ENCODE measurements around the gene TIMELESS.
"Not testable (repeated sequence)": the region's sequence is repeated elsewhere in the genome, so short reads cannot be mapped to it uniquely, and the experiment has no call there.

The TIMELESS gene, protein sequence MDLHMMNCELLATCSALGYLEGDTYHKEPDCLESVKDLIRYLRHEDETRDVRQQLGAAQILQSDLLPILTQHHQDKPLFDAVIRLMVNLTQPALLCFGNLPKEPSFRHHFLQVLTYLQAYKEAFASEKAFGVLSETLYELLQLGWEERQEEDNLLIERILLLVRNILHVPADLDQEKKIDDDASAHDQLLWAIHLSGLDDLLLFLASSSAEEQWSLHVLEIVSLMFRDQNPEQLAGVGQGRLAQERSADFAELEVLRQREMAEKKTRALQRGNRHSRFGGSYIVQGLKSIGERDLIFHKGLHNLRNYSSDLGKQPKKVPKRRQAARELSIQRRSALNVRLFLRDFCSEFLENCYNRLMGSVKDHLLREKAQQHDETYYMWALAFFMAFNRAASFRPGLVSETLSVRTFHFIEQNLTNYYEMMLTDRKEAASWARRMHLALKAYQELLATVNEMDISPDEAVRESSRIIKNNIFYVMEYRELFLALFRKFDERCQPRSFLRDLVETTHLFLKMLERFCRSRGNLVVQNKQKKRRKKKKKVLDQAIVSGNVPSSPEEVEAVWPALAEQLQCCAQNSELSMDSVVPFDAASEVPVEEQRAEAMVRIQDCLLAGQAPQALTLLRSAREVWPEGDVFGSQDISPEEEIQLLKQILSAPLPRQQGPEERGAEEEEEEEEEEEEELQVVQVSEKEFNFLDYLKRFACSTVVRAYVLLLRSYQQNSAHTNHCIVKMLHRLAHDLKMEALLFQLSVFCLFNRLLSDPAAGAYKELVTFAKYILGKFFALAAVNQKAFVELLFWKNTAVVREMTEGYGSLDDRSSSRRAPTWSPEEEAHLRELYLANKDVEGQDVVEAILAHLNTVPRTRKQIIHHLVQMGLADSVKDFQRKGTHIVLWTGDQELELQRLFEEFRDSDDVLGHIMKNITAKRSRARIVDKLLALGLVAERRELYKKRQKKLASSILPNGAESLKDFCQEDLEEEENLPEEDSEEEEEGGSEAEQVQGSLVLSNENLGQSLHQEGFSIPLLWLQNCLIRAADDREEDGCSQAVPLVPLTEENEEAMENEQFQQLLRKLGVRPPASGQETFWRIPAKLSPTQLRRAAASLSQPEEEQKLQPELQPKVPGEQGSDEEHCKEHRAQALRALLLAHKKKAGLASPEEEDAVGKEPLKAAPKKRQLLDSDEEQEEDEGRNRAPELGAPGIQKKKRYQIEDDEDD

DNA sequence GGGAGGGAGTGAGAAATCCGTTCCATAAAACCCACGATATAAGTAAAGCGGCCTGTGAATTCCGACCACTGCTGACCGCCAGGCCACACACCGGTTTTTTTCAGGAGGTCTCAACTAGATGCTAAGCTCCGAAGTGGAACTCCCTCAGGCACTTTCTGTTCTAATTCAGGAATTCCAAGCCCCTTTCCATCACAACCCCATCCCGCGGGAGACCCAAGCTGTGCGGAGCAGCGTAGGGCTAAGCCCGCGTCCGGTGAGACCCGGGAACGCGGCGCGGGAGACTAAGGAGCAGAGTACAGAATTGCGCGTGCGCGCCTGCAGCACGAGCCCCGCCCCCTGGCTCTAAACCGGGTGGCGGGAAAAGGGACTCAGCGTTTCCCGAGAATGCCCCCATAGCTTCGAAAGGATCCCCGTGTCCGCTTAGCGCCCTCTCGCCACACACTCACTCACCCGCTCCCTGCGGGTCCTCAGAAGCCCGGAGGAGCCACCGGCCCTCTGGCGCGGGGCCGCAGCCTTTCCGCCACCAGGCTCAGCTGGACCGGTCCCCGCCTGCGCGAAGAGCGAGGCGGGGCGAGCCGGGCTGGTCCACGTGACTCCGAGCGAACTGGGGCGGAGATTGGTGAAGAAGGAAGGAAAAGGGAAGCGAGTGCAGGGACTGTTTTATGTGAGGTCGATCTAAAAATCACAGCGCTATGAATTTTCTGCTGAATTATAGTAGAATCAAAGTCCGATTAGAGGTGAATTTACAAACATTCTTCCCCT is at the start of gene TIMELESS:
TIMELESS (minus strand) TSS at position 567 of the 762 bp plus-strand sequence. CDS start 15,256 bp downstream, outside the sequence.
- peak; percentile 91 for DNase-seq

DNA sequence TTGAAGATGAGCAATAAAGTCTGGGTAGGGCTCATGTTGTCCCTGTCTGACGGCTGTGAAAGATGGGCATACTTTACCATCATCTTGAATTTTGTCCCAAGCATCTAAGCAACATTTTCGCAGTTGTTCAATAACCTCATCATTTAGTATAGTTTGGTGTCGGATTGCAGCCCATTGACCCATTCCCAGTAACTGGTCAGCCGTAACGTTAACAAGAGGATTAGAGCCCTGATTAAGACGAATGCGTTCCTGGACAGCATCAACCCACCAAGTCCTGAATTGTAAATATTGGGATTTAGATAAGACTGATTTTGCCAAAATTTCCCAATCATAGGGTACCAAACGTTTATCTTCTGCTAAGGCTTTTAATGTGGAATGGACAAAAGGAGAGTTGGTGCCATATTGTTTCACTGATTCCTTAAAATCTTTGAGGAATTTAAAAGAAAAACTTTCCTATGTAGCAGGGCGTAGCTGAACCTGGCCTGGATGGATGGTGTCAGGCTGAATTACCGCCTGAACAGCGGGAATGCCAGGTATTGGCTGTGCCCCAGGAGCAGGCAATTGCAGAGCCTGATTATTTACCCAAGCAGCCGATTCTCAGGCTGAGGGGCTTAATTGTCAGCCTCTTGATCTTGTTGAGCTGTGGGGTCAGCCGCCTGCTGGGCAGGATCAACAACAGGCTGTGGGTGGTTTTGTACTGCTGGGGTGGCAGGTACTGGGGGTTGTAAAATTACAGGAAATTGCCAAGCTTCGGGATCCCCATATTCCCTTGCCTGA is 49.1 kb upstream of the TIMELESS start:
- DNase-seq: not testable (repeated sequence)

DNA sequence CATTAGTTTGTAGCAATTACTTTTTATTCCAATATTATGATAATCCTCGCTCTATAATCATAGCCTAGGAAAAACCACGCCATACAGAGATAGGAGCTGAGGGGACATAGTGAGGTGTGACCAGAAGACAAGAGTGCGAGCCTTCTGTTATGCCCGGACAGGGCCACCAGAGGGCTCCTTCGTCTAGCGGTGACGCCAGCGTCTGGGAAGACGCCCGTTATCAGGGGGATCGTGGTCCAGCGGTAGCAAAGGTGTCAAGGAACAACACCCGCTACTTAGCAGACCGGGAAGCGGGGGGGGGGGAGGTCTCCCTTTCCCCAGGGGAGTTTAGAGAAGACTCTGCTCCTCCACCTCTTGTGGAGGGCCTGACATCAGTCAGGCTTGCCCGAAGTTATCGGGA is 47.5 kb upstream of the TIMELESS start:
- DNase-seq: peak; percentile 80

DNA sequence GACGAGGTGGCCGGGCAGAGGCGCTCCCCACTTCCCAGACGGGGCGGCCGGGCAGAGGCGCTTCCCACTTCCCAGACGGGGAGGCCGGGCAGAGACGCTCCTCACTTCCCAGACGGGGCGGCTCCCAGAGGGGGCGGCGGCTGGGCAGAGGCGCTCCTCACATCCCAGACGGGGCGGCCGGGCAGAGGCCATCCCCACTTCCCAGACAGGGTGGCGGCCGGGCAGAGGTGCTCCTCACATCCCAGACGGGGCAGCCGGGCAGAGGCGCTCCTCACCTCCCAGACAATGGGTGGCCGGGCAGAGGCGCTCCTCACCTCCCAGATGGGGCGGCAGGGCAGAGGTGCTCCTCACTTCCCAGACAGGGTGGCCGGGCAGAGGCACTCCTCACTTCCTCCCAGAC is 45.3 kb upstream of the TIMELESS start:
- DNase-seq: not testable (repeated sequence)

- DNase-seq: not testable (repeated sequence)
Observed at GRCh38 chr12:56494106-56494415, 44.8 kb upstream of the TIMELESS start.

DNA sequence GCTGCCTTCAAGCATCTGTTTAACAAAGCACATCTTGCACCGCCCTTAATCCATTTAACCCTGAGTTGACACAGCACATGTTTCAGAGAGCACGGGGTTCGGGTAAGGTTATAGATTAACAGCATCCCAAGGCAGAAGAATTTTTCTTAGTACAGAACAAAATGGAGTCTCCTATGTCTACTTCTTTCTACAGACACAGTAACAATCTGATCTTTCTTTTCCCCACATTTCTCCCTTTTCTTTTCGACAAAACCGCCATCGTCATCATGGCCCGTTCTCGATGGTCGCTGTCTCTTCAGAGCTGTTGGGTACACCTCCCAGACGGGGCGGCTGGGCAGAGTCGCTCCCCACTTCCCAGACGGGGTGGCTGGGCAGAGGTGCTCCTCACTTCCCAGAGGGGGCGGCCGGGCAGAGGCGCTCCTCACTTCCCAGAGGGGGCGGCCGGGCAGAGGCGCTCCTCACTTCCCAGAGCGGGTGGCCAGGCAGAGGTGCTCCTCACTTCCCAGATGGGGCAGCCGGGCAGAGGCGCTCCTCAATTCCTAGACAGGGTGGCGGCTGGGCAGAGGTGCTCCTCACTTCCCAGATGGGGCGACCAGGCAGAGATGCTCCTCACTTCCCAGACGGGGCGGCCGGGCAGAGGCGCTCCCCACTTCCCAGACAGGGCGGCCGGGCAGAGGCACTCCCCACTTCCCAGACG is 44.3 kb upstream of the TIMELESS start:
- not testable (repeated sequence) for DNase-seq

DNA sequence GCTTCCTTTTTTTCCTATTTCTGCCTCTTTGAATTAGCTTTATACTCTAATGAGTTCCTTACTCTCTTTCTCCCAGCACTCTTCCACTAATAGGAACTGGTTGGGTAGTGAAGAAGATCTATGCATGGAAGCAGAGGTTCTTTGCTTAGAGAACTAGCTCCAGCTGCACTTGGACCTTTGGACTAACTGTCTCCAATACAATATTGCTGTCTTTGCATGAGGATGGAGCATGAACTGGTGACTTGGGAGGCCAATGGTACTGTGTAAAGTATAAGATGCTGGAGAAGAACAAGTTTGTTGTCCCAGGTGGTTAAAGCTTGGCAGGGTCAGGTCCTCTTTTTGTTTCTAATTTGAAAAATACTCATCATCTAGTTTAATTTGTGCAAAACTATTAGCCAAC is 41.1 kb upstream of the TIMELESS start:
- no peak for DNase-seq

DNA sequence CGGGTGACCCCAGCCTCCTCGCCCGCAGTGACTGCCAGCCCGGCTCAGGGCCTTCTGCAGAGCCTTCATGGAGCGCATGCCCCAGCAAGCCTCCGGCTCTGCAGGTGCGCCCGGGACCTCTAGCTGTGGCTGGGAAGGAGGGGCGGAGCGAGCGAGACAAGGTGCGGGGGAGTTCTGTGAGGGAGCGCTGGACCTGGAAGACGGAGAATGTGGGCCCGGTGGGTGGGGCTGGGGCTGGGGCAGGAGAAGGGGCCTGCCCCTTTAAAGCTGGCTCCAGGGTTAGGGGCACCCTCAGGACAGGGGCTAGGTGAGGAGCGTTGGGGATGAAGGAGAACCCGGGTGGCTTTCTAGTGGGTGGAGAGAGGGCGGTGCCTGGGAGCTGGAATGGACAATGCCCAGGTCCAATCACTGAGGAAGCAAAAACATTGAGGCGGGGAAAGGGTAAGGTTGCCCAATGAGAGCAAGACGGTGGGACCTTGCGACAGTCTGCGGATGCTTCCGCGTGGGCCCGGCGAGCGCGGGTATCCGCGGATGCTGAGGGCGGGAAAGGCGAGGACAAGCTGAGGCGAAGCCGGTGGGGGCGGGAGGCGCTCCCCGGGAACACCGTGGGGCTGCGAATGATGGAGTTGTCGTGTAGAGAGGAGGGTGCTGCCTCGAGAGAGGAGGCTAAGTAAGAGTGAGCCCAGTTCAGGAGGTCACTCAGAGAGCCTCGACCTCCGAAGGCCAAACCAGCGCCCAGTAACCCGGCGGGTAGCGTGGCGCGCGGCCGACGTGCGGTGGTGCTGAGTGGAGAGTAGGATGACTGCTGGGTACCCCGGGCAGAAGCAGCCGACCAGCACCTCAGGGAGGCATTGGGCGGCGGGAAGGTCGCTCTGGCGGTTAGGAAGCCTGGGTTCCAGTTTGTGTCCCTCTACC is 39.1 kb upstream of the TIMELESS start, which contains the start of gene GLS2:
GLS2 (minus strand) TSS at position 121 of the 915 bp plus-strand sequence; CDS start at position 78, 43 bp downstream.
- peak; percentile 74 for DNase-seq

- DNase-seq: peak; percentile 45
Observed at GRCh38 chr12:56487448-56488040, 38.3 kb upstream of the TIMELESS start.

GRCh38 chr12:56486694-56487093 is 37.5 kb upstream of the TIMELESS start:
- DNase-seq: no peak

DNA sequence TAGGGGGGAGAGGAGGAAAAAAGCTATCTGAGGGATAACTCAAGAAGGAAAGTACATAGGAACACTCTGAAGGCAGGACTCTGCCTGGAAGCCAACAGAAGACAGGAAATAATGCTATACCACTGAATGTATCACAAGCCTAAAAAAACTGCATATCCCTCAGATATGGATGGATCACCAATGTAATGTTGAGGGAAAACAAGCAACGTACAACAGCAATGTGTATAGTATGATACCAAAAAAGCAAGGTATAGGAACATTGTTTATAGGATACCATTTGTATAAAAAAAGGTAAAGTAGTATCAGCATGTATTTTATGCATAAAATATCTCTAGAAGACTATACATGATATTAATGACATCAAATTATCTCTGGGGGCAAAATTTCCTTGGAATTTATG is 35.3 kb upstream of the TIMELESS start:
- no peak for DNase-seq

DNA sequence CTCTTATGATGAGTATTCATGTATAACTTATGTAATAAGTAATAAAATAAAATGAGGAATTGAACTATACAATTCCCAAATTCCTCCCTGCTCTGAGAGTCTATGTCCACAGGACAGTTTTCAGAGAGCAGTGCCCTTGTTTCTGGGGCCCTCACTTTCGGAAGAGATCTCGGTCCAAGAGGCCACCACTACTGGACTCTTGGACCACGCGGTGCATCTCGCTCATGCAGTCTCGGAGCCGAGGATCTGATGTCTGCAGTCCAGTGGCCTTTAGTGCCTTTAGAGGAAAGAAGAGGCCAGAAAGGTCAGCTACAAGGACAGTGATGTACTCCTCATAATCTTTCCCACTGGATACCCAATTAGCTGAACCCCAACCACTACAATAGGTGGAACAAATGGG is 30.4 kb upstream of the TIMELESS start:
- DNase-seq: no peak

GRCh38 chr12:56477521-56478225 is 28.4 kb upstream of the TIMELESS start:
- DNase-seq: no peak

- no peak for DNase-seq
Observed at GRCh38 chr12:56476972-56477432, 27.8 kb upstream of the TIMELESS start.

GRCh38 chr12:56476143-56476542 is 26.9 kb upstream of the TIMELESS start:
- DNase-seq: no peak

DNA sequence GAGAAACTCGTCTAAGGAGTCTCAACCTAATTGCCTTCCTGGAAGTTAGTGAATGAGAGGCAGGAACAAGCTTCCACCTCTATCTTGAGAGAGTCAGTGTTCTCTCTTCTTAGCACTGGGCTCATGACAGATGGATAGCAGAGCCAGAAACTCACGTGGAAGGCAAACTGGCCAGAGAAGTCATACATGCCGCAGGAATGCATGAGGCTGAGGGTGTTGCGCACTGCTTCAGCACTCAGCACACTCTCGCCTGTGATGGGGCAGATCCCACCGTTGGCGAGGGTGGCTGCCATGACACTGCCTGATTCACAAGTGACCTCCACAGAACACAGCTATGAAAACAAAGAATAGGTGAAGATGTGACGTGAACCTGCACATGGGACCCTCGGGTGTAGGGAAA is 25.2 kb upstream of the TIMELESS start:
- DNase-seq: no peak

- DNase-seq: peak; percentile 45
Observed at GRCh38 chr12:56469007-56469930, 20.0 kb upstream of the TIMELESS start.

All from stimulated activated CD8-positive, alpha-beta memory T cell treated with anti-CD3 and anti-CD28 coated beads, Interleukin-4, amount 100 ng/mL, for 48 hours (primary cell).